Activated CD4-positive, CD25-positive, alpha-beta regulatory T cell treated with anti-CD3 and anti-CD28 coated beads, Interleukin-2, amount 50 U/mL, for 24 hours (primary cell): ENCODE measurements around the gene SLC17A2.

Source experiments
- ATAC-seq, 2 donors: fragments of 150-1000 bp; cut with Tn5 transposase; one replicate each; pipeline ENCODE4 v1.10.0; 2021; ENCODE audit warnings: mild to moderate bottlenecking in 1 of 2, moderate library complexity in 1 of 2

Gene SLC17A2

DNA sequence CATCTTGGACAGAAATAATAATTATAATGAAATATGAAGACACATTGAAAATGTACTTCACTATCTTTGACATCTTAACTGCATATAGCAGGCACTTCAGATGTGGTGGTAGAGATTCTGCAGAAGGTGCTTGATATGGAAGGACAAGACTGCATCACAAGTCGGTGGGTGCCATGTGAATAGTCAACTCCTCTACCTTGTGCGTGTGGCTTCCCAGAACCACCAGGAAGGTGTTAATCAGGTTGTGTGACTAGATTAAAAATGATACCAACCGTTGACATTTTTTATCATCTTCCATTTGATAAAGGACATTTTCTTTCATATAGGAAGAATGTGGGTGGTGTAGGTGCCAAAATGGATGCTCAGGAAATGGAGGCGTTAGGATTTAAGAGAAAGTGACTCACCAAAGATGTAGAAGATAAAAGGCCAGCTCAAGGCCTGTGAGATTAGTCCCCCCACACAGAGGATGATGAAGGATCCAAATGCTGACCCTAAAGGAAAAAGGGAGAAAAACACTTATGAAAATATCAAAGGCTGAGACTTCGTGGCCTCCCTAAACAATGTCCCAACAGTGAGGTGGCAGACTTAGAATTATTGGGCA is 12.3 kb downstream of the SLC17A2 start:
- ATAC-seq, result no peak

DNA sequence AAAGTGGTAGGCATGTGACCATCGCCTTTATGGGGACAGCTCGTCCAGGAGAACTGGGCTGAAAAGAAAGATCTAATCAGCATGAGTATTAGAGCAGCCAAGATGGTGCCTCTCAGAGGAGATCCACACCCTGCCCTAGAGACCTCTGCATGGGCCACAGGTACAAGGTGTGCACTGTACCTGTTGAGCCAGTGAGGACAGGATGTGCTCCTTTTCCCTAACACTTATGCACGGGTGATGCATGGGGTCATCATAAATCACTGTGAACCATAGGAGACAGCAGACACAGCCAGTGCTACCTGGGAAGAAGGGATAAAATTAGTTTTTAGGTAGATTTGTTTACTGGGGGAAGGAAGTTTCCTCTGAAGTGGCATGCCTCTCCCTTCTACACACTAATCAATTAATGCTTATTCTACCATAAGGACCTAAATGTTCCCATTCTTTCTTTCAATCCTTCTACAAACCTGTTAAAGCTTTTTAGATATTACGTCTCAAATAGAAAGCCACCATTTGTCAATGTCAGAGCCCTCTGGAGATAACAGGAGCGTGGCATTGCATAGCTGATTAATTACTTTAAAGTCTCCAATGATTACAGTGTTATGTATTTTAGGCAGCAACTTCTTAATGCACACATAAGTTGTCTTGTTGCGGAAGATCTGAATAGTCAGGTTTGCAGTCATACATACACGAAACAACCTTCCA is 13.6 kb downstream of the SLC17A2 start:
- no peak for ATAC-seq

DNA sequence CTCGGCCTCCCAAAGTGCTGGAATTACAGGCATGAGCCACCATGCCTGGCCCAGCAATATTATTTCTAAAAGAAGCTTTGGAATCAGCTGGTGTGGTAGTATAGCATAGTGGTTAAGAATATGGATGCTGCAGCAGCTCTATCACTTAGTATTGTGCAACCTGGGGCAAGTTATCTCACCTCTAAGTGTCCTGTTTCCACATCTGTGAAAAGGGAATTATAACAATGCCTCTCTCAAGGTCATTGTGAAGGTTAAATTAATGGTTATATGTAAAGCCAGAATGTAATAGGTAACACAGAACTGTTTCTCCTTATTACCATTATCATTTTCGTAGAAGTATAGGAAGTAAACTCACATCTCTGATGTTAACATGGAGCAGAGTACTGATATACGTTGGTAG is 14.2 kb downstream of the SLC17A2 start:
- ATAC-seq, result no peak

DNA sequence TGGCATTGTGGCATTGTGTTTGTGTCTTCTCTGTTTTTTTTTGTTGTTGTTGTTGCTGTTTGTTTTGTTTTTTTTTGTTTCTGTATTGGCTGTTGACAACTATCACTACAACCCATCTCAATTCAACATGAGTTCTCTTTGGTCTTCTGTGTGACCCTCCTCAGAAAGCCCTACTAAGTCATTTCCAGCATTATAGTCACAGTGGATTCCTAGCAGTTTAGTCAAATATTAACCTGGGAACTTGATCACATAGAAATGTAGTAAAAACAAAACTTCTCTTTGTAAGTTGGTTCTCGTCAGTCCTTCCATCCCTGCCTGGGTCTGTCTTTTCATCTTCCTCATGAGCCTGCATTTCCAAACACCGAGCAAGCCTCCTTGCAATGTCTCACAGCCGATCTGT is 16.8 kb downstream of the SLC17A2 start:
- ATAC-seq, result no peak

DNA sequence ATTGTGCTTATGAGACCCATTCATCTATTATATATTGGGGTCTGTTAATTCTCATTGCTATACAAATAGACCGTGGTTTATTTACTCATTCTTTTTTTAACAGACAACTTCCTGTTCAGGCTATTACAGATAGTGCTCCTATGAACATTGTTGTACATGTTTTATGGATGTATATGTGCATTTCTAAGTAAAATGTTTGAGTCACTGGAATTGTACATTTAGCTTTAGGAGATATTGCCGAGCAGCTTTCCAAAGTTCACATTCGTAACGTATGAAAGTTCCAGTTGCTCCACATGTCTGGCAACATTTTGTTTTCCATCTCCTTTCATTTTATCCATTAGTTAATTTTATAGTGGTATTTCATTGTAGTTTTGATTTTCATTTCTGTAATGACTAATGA is 19.1 kb downstream of the SLC17A2 start:
- ATAC-seq, result no peak

DNA sequence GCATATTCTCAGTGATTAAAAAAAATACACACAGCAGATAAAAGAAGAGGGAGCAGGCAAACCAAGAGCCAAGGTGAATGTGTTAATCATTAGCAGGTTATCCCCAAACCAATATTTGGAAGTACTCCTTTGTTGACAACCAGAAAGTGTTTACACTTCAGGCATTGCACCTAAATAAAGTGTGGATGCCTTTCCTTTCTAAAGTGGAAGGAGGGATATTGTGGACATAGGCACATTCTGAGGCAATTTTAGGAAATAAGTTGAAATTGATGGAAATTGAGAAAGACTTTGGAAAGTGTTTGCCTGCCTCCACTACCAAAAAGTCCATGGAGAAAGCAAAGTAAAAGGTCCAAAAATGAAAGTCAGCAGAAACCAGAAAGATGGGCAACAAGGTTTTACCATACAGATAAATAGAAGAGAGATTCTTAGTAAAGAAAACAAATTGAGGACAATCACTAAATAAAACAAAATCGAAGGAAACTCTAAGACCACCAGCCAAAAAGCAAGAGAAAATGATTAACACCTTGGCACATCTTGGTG is 22.9 kb downstream of the SLC17A2 start:
- ATAC-seq, result no peak

DNA sequence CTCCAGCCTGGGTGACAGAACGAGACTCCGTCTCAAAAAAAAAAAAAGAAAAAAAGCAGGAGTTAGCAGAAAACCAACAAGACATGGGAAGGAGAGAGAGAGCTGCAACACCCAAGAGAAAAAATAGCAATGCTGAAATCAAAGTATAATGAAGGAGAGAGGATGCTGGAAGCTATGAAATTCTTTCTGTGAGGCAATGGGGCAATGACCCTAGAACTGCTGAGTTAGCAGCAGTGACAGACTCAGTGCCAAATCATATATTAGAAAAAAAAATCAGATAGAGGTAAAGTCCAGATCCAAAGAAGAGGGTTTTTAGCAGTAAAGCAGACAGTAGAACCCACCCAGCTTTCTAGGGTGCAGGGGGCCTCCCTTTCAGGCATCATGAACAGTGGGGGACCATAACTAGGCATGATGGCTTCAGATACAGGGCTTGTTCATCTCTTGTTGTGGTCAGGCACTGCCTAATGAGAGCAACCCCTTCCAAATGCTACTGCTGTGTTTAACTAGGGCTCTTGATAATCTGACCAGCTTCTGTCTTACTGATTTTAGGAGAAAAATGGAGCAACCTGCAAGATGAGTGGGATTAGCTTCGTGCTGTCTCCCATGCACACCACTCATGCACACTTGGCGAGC is 26.9 kb downstream of the SLC17A2 start:
- no peak for ATAC-seq

DNA sequence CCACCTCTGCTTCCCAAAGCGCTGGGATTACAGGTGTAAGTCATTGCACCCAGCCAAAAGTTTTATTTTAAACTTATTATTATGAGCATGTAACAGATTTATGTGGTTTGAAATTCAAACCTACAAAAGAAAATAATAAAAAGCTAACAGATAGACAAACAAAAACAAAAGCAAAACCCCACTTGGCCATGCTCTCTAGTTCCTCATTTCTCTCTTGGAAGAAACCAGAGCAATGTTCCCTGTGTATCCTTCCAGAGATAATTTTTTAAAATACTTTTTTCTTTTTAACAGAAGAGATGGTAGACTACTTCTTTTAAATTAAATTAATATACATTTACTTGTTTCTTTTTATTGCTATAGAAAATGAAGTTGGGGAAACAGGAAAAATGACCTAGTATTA is 28.4 kb downstream of the SLC17A2 start:
- no peak for ATAC-seq

DNA sequence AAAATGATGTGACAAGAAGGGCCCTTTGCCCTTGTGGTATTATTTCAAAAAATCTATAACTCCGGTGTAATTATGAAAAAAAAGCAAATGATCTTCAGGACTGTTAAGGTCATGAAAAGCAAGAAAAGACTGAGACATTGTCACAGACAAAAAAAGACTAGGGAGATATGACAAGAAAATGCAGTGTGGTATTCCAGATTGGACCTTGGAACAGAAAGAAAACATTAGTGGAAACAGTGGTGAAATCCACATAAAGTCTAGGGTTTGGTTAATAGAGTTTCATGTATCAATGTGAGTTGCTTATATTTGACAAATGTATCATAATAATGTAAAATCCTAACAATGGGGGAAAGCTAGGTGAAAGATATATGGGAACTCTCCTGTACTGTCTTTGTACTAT is 29.6 kb downstream of the SLC17A2 start:
- no peak for ATAC-seq

DNA sequence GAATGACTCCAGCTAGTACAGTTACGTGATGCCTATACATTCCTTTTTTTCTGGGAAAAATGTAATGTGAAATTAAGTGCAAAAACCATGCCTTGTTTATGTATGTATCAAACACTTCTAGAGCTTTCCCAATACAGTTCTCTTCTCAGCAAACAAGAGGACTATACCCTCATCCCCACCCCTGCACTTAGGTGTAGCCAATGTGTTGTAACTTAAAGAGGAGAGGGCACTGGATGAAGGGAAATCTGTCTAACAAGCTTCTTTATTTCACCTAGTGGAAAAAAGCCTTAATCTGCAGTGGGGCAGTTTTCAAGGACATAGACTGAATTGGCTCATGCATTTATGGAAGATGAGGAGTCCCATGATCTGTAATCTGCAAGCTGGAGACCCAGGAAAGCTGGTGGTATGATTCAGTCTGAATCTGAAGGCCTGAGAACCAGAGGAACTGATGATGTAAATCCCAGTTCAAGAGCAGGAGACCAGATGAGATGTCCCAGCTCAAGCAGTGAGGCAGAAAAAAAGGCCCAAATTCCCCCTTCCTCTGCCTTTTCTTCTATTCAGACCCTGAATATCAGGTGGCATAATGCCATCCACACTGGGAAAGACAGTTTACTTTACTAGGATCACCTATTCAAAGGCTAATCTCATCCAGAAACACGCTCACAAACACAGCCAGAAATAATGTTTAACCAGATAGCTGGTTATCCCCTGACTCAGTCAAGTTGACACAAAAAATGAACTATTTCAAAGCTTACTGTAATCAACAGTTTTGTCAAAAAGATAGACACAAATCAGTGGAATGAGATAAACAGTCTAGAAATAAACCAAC is 30.7 kb downstream of the SLC17A2 start:
- no peak for ATAC-seq

DNA sequence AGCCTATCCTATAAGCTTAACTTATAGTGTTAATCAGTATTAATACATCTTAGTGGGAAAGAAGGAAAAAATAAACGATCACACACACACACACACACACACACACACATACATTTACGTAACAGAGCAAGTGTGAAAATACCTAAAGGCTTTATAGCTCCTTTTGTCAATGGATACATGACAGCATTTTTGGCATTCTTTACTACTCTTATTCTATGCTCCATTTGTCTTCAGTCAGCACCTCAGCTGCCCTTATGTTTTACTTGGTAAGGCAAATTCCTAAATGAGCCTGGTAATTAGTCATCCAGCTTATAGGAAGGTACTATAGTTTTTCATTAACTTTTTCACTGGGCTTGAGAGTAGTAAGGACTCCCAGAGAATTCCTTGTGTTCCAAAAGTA is 31.4 kb downstream of the SLC17A2 start:
- no peak for ATAC-seq

DNA sequence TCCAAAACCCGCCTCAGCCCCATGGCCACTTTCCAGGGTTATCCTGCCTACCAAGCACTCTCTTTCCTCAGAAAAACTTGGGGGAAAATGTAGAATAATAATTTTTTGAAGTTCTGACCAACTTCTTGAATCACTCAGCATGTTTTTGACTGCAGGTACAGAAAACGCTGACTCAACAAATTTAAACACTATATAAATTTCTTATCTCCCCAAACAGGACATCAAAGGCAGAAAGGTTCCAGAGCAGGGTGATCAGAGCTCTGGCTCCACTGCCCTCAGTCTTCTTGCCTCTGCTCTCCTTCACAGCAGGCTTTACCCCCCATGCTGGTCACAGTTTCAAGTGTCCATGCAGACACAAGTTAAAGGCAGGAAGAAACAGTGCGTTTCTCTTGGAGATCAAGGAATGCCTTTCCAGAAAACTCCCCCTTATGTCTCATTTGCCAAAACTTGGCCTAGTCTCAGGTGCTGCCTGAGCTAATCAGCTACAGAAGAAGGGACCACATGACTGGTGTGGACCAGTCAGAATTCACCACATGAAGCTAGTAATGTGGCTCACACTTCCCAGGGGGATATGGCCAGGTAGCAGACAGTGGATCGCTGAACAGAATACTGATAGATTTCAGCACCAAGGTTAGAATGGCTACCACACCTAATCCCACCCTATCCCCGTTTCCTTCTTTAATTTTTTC is 32.1 kb downstream of the SLC17A2 start:
- no peak for ATAC-seq

DNA sequence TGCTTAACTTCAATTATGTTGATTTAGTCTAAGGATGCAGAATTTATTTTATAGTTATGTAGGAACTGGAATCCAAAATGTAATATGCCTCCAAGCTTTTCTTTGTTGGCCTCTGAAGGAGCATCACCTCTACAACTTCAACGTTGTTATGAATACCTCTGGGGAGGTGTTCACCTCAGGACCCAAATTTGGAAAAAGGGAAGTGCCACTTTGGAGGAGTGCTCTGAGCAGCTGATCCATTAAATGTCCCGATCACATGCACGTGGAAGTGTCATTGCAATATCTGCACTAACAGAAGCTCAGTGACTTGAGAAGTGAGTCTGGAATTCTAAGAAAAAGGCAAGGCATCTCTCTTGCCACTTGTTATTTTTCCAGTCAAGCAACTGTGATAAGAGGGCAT is 34.2 kb downstream of the SLC17A2 start:
- ATAC-seq, result no peak

DNA sequence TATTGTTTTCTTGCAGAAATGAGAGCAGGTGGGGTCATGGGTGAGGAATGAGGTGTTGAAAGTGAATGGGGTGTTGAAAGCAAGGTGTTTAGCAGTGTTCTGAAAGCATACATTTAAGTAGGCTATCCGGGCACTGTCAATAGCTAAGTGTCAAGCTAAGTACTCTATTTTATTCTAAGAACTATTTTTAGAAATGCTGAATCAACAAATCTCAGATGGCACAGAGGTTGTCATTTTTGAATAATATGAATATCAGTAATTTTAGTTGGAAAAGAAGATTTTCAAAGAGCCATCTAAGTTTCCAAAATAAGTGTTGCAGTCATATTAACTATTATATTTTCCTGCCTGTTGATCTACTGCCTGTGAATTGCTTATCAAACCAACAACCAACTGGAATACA is 34.7 kb downstream of the SLC17A2 start:
- no peak for ATAC-seq

DNA sequence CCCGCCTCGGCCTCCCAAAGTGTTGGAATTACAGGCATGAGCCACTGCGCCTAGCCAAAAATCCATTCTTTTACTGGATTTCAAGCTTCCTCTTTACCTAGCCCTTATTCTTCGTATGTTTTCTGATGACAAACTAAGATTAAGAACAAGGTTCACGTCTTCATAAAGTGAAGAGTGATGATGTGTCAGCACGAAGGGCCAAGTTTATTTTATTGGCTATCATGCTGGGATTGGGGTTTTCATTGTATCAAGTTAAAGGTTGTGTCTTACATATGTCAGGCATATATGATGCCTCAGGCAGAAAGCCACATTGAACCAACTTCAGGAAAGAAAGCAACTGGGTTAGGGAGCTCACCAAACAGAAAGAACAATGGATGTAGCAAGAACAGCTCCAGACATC is 36.7 kb downstream of the SLC17A2 start:
- no peak for ATAC-seq

DNA sequence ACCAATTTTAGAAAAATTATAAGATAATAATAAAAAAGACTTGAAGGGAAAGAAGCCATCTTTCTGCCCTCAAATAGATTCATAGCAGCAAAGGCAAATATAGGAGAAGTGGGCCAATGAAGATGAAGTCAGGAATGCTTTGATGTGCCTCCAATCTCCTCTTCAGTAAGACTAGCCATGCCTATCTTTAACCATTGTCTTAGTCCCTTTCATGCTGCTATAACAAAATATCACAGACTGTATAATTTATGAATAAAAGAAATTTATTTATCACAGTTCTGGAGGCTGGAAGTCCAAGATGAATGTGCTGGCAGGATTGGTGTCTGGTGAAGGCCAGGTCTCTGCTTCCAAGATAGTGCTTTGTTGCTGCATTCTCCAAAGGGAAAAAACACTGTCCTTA is 37.6 kb downstream of the SLC17A2 start:
- no peak for ATAC-seq

DNA sequence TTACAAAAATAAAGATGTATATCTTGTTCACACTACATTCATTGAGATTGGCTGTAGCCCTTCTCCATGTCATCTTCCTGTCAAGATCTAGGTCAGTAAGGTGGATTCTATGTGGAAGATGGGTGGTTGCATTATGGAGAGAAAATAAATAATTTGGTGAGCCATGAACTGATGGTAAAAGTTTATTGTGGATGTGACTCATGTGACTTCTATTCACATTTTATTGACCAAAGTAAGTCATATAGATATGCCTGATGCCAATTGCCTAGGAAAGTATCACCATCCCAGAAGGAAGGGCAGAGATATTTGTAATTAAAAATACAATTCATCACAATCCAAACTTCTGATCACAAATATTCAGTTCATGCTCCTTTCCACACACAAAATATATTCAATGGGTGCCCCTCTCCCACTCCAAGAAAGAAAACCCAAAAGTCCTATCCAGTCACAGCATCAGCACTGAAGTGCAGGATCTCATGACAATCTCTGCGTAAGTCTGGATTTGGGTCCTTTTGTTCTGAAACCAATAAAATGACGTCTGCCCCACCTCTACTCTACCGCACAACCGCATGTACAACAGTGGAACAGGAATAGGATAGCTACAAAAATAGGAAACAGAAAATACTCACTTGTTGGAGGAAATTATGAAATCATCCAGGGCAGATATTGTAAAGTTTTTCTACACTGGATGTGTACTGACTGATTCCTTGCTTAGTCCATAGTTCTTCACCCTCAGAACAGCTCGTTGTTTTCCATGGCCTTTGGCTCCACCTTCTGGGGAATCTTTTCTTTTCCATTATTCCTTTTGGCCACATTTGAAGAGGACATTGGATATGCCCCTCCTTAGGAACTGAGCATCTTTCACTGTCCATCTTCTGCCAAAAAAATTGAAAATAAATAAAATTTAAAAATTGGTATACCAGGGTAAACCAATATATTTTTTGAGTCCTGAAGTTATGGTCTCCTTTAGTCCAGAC is 40.3 kb downstream of the SLC17A2 start:
- ATAC-seq, result no peak

DNA sequence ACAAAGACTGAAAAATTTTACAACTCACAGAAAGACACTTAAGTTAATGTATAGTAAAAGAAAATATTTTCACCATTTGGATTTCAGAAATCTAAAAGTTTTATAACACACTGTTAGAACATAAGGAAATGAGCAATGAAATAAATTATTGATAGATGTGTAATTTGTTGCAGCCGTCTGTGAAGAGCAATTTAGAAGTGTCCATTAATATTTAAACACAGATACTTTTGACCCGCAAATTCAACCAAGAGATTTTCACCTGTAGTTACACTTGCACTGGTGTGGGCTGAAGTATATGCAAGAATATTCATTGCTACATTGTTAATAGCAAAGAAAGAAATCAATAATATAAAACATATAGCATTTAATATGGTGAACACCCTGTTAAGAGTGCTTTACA is 41.9 kb downstream of the SLC17A2 start:
- no peak for ATAC-seq

DNA sequence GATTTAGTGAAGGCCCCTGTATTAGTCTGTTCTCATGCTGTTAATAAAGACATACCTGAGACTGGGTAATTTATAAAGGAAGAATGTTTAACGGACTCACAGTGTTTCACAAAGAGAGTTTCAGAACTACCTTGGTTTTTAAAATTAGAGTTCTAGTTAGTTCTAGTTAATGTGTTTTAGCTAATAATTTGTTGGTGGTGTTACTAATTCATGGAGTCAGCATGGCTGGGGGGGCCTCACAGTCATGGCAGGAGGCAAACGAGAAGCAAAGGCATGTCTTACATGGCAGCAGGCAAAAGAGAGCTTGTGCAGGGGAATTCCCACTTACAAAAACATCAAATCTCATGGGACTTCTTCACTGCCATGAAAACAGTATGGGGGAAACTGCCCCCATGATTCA is 44.4 kb downstream of the SLC17A2 start:
- no peak for ATAC-seq

DNA sequence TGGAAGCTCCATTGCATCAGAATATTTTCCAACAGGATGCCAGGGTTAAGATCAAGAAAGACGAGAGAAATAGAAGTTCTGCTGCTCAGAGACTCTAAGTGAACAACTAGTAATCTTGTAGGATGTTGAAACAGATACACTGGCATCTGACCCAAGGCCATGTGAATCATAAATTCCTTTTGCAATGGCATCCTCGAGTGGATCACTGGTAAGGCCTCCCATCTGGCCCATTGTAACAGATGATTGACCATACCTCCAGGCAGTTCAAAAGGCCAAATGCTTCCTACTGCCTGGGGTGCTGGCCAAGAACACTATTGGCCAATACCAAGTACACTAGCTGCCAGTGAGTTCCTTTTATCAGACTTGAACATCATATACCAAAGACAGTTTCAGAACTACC is 46.5 kb downstream of the SLC17A2 start:
- no peak for ATAC-seq

DNA sequence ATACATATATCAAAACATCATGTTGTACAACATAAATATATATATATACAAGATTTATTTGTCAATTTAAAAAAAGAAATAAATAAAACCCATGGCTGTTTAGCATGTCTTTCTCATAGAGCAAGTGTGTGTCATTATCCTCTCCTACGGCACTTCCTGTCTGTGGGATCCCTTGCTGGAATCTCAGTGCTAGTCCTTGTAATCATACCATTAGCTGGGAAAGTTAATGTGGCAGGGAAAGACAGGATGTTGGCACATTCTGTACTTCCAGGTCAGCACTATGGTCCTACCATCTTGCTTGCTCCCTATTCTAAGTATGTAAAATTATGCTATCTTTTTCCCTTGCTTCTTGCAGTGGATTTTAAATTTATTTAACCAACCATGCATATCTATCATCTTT is 47.0 kb downstream of the SLC17A2 start:
- ATAC-seq, result no peak
